Spleen (tissue), 11 donors: ENCODE data around the gene MUTYH. TPM values are rescaled to one million over a fixed set of nuclear protein-coding genes. Genes with fewer than 3 reads are reported as not detected.
A peak's percentile ranks its signal among the peaks of the same experiment; 100 is the strongest.

Experiments
- DNase-seq: peaks from one replicate; pipeline ENCODE4 v3.0.0-alpha.2; 2020
- H3K27ac ChIP-seq, 8 donors: fragments of 200-600 bp; sonication (generic) in 7 of 8; 1 replicate in 4 of 8; 2 replicates in 4 of 8; pipeline versions ENCODE4 v1.5.0 to v1.8.0; 2016 to 2021; ENCODE audit warnings: inconsistent platforms in 4 of 8, mild to moderate bottlenecking in 4 of 8, moderate library complexity in 1 of 8
- H3K27me3 ChIP-seq, 7 donors: fragments of 200-600 bp; sonication (generic) in 6 of 7; replicated peaks in 1 of 7; 1 replicate in 4 of 7; 2 replicates in 3 of 7; pipeline versions ENCODE4 v1.5.0 to v1.8.0; 2016 to 2021; ENCODE audit warnings: inconsistent platforms in 3 of 7, mild to moderate bottlenecking in 1 of 7
- H3K36me3 ChIP-seq, 6 donors: fragments of 200-600 bp; sonication (generic) in 5 of 6; 1 replicate in 4 of 6; 2 replicates in 2 of 6; pipeline versions ENCODE4 v1.5.0 to v1.8.0; 2016 to 2021; ENCODE audit warnings: inconsistent platforms in 2 of 6
- H3K4me1 ChIP-seq, 6 donors: fragments of 200-600 bp; sonication (generic) in 5 of 6; 1 replicate in 3 of 6; 2 replicates in 3 of 6; pipeline versions ENCODE4 v1.5.0 to v1.8.0; 2016 to 2021; ENCODE audit warnings: inconsistent platforms in 3 of 6
- H3K4me3 ChIP-seq, 8 donors: fragments of 200-600 bp; sonication (generic) in 7 of 8; 1 replicate in 4 of 8; 2 replicates in 4 of 8; pipeline versions ENCODE4 v1.5.0 to v1.8.0; 2016 to 2021; ENCODE audit warnings: inconsistent platforms in 4 of 8, mild to moderate bottlenecking in 4 of 8, moderate library complexity in 2 of 8
- H3K9me3 ChIP-seq, 8 donors: fragments of 200-600 bp; sonication (generic) in 7 of 8; 1 replicate in 4 of 8; 2 replicates in 4 of 8; pipeline versions ENCODE4 v1.5.0 to v1.8.0; 2016 to 2021; ENCODE audit warnings: inconsistent platforms in 4 of 8
- CTCF ChIP-seq, 11 experiments: fragments of 200-600 bp in 7 of 11; fragments of 450-650 bp in 4 of 11; sonication (generic) in 4 of 11; IDR thresholded peaks in 8 of 11; conservative IDR thresholded peaks in 3 of 11; 1 replicate in 7 of 11; 2 replicates in 4 of 11; pipeline versions ENCODE4 v1.4.0 to v1.8.0; 2016 to 2021; ENCODE audit warnings: antibody characterized with exemption in 11 of 11, inconsistent platforms in 4 of 11, mild to moderate bottlenecking in 1 of 11
- POLR2A ChIP-seq, 3 donors: fragments of 450-650 bp; IDR thresholded peaks; one replicate each; pipeline ENCODE4 v1.5.1; 2017; ENCODE audit warnings: antibody characterized with exemption in 3 of 3, mild to moderate bottlenecking in 1 of 3
- POLR2AphosphoS5 ChIP-seq, 3 donors: sonication (generic); formaldehyde crosslinking; IDR thresholded peaks; one replicate each; pipeline ENCODE4 v1.5.1; 2017; ENCODE audit warnings: antibody characterized with exemption in 3 of 3
- WGBS, 5 donors: extraction: QIAGEN DNeasy Blood & Tissue Kit in 3 of 5; methylation state at CpG; one replicate each; pipeline versions ENCODE4 v1.1.5 to v1.1.7; 2013 to 2018; 5-methylcytosine and 5-hydroxymethylcytosine counted together
- intact Hi-C: fragments of 100-400 bp; cut with DNase I; formaldehyde crosslinking; loops from one replicate; pipeline ENCODE4 v1.15.0; 2023; ENCODE audit warnings: low total_unique reads
- polyA plus RNA-seq, 3 donors: library from polyadenylated mRNA; stranded (reverse); fragments of 200-250 nt; gene quantifications; one replicate each; pipeline ENCODE4 v1.2.1, GENCODE V29; 2013
- total RNA-seq, 7 donors: library from RNA; depleted of rRNA in 3 of 7; stranded (reverse); fragments of >200 nt in 3 of 7; fragmentation: NEBNext Ultra II Directional in 4 of 7; extraction: Animal tissue kit (Norgen Biotek cat#: 25700) in 4 of 7; gene quantifications; one replicate each; pipeline versions ENCODE4 v1.1.0 to v1.2.1, GENCODE V29; 2016 to 2021
- donor health status: healthy with polysubstance abuse.
- donor health status: DM: no; HTN: no; CAD: no; lungs with moderate emphysema.
- donor health status: DM: no; HTN: no; CAD: no.
- donor health status: Bipolar disorder and iron deficiency.
- donor health status: healthy.
- donor health status: DM: no; HTN: no; CAD: no.
- donor health status: DM: yes; HTN: yes; CAD: no.

Gene MUTYH
- total and polyA plus RNA-seq, 10 donors: 25.4 to 46.9 (median 37.2) TPM

- WGBS, 5 donors: 3 to 16% (median 10%) methylated on average over 39 to 96 of the region's 96 CpGs
- H3K4me1 ChIP-seq: peaks cover 7 to 31% (median 25%) of the 10 kb centered on the region in 6 donors
- H3K27ac ChIP-seq: peak within 1 kb of the TSS in 4 of 8 donors; percentile 9 to 47 (median 18)
- peak; percentile 89 for DNase-seq
- peaks cover 0 to 8% (median 0%) of the 10 kb centered on the region in 7 donors for H3K27me3 ChIP-seq
- H3K4me3 ChIP-seq: peak within 1 kb of the TSS; percentile 45 to 82 (median 51)
- TF ChIP-seq POLR2AphosphoS5 (IDR thresholded peaks at IDR 0.05) (peak; percentile 27 to 70 (median 68)), POLR2A (IDR thresholded peaks at IDR 0.05) (no peak)
- H3K9me3 ChIP-seq: no peaks in the 10 kb centered on the region
- intact Hi-C loops: no loop called here
- H3K36me3 ChIP-seq: peaks cover 0 to 36% (median 18%) of the 10 kb centered on the region in 6 donors
Measured at GRCh38 chr1:45326627-45327623, 13.3 kb downstream of the MUTYH start, which contains the start of gene HPDL. Gene HPDL (plus strand): TSS chr1:45326895. CDS start chr1:45327149, 254 bp downstream.

DNA sequence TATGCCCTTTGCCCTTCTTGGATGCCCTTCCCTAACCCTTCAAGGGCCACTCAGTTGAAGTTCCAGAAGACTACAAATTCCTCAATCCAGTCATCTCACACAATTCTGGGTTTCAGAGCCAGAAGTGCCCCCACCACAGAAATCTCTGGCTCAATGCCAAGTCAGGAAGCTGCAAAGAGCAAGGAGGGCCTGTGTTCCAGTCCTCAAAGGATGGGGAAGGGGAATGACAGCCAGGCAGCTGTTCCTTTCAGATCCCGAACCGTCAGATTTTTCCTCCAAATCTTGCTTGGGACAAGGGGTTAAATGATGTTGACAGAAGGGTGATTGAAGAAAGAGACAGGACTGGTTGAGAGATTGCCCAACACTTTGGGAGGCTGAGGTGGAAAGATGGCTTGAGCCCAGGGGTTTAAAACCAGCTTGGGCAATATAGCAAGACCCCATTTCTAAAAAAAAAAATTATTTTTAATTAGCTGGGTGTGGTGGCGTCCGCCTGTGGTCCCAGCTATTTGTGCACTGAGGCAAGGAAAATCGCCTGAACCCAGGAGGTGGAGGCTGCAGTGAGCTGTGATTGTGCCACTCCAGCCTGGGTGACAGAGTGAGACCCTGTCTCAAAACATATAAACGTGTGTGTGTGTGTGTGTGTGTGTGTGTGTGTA lies 14.3 kb downstream of the MUTYH start:
- TF ChIP-seq POLR2A (IDR thresholded peaks at IDR 0.05) (no peak), CTCF (IDR thresholded peaks at IDR 0.05 in 8 of 11, conservative IDR thresholded peaks at IDR 0.05 in 3 of 11) (no peak), POLR2AphosphoS5 (IDR thresholded peaks at IDR 0.05) (peak in 1 of 3 donors; percentile 38)
- Histone ChIP-seq H3K27ac (peak overlapping the region in 1 of 8 donors; percentile 47), H3K36me3 (peaks cover 0 to 26% (median 9%) of the 10 kb centered on the region in 6 donors), H3K4me3 (peak overlapping the region in 4 of 8 donors; percentile 48 to 82 (median 54)), H3K4me1 (peaks cover 7 to 31% (median 25%) of the 10 kb centered on the region in 6 donors), H3K27me3 (peaks cover 0 to 8% (median 0%) of the 10 kb centered on the region in 7 donors), H3K9me3 (no peaks in the 10 kb centered on the region)
- DNase-seq: no peak
- WGBS, 5 donors: 40 to 63% (median 54%) methylated on average over 6 of the region's 6 CpGs
- intact Hi-C loops: no loop called here

DNA sequence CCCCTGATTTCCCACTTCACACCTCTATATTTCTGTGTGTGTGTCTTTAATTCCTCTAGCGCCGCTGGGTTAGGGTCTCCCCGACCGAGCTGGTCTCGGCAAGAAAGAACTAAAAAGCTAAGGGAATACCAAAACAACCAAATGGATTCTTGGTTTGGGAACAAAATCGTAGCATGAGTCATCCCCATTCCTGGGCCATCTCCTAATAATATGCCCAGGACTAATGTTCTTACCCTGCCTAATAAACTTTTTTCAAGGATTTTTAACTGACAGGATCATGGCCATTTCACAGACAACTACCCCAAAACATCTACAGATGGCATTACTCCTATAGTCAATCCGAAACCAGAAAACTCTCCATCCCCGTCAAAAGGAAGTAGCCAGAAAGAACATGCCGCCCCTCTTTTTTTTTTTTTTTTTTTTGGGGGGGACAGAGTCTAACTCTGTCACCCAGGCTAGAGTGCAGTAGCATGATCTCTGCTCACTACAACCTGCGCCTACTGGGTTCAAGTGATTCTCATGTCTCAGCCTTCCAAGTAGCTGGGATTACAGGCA lies 17.7 kb downstream of the MUTYH start:
- H3K9me3 ChIP-seq: no peaks in the 10 kb centered on the region
- 88 to 98% (median 91%) methylated on average over 10 of the region's 10 CpGs for WGBS, 5 donors
- no peaks in the 10 kb centered on the region for H3K36me3 ChIP-seq
- H3K4me1 ChIP-seq: peaks cover 5 to 28% (median 21%) of the 10 kb centered on the region in 6 donors
- H3K4me3 ChIP-seq: no peak overlapping the region
- H3K27ac ChIP-seq: no peak overlapping the region
- intact Hi-C loops: no loop called here
- H3K27me3 ChIP-seq: peaks cover 0 to 7% (median 0%) of the 10 kb centered on the region in 7 donors
- no peak for DNase-seq
- TF ChIP-seq CTCF (IDR thresholded peaks at IDR 0.05 in 8 of 11, conservative IDR thresholded peaks at IDR 0.05 in 3 of 11) (no peak), POLR2A (IDR thresholded peaks at IDR 0.05) (no peak)

- no peak overlapping the region for H3K4me3 ChIP-seq
- H3K27ac ChIP-seq: peak overlapping the region in 1 of 8 donors; percentile 56
- 94 to 98% (median 95%) methylated on average over 5 of the region's 5 CpGs for whole genome bisulfite sequencing, 5 donors
- no peak for DNase-seq
- TF ChIP-seq CTCF (IDR thresholded peaks at IDR 0.05 in 8 of 11, conservative IDR thresholded peaks at IDR 0.05 in 3 of 11): no peak
- TF ChIP-seq POLR2AphosphoS5 (IDR thresholded peaks at IDR 0.05): no peak
- TF ChIP-seq POLR2A (IDR thresholded peaks at IDR 0.05): no peak
- intact Hi-C loops: no loop called here
- H3K9me3 ChIP-seq: no peaks in the 10 kb centered on the region
- peaks cover 0 to 17% (median 10%) of the 10 kb centered on the region in 6 donors for H3K4me1 ChIP-seq
- H3K36me3 ChIP-seq: no peaks in the 10 kb centered on the region
- no peaks in the 10 kb centered on the region for H3K27me3 ChIP-seq
Measured at GRCh38 chr1:45321444-45321843, 18.8 kb downstream of the MUTYH start.
